Mononuclear cell (primary cell): ENCODE measurements around the gene SH3RF3. TPM values are rescaled to one million over a fixed set of nuclear protein-coding genes. Genes with fewer than 3 reads are reported as not detected.

Experiments
- H3K27me3 ChIP-seq: 2 replicates; pipeline ENCODE4 v1.6.0; 2011; ENCODE audit warnings: low read length, control low read depth; ENCODE audit not compliant: insufficient read depth
- H3K4me1 ChIP-seq: 2 replicates; pipeline ENCODE4 v1.5.1; 2011; ENCODE audit warnings: mild to moderate bottlenecking, low read length, control low read depth; ENCODE audit not compliant: insufficient read depth
- H3K4me3 ChIP-seq: 2 replicates; pipeline ENCODE4 v1.5.1; 2011; ENCODE audit warnings: mild to moderate bottlenecking, low read length, moderate library complexity
- H3K9me3 ChIP-seq: 2 replicates; pipeline ENCODE4 v1.5.1; 2011; ENCODE audit warnings: low read depth, mild to moderate bottlenecking, control low read depth, low read length
- total RNA-seq: library from RNA; depleted of rRNA; stranded (reverse); fragments of >200 nt; gene quantifications from one replicate; pipeline ENCODE4 v1.2.3, GENCODE V29; 2012

Gene SH3RF3
- total RNA-seq, 1 donor, result 2.2 TPM

GRCh38 chr2:109141006-109141600, 12.1 kb downstream of the SH3RF3 start:
- Histone ChIP-seq H3K4me3 (no peak overlapping the region), H3K9me3 (no peaks in the 10 kb centered on the region), H3K4me1 (peaks cover 11% of the 10 kb centered on the region), H3K27me3 (no peaks in the 10 kb centered on the region)

GRCh38 chr2:109141727-109142283, 12.8 kb downstream of the SH3RF3 start:
- H3K4me3 ChIP-seq, result no peak overlapping the region
- no peaks in the 10 kb centered on the region for H3K27me3 ChIP-seq
- peaks cover 11% of the 10 kb centered on the region for H3K4me1 ChIP-seq
- no peaks in the 10 kb centered on the region for H3K9me3 ChIP-seq

GRCh38 chr2:109142416-109143210, 13.6 kb downstream of the SH3RF3 start:
- H3K4me3 ChIP-seq, result no peak overlapping the region
- no peaks in the 10 kb centered on the region for H3K27me3 ChIP-seq
- no peaks in the 10 kb centered on the region for H3K9me3 ChIP-seq
- H3K4me1 ChIP-seq, result peaks cover 11% of the 10 kb centered on the region

- Histone ChIP-seq H3K4me1 (peaks cover 11% of the 10 kb centered on the region), H3K4me3 (no peak overlapping the region), H3K9me3 (no peaks in the 10 kb centered on the region)
These were observed 14.5 kb downstream of the SH3RF3 start for GRCh38 chr2:109143214-109144187.

GRCh38 chr2:109144271-109144670, 15.3 kb downstream of the SH3RF3 start:
- no peak overlapping the region for H3K4me3 ChIP-seq
- peaks cover 11% of the 10 kb centered on the region for H3K4me1 ChIP-seq
- H3K27me3 ChIP-seq, result no peaks in the 10 kb centered on the region

More at GRCh38 chr2:109143214-109144187, 14.5 kb downstream of the SH3RF3 start:
- H3K27me3 ChIP-seq, result no peaks in the 10 kb centered on the region

GRCh38 chr2:109144721-109145120, 15.7 kb downstream of the SH3RF3 start:
- Histone ChIP-seq H3K4me1 (peaks cover 11% of the 10 kb centered on the region), H3K4me3 (no peak overlapping the region), H3K27me3 (no peaks in the 10 kb centered on the region), H3K9me3 (no peaks in the 10 kb centered on the region)

More at GRCh38 chr2:109144271-109144670, 15.3 kb downstream of the SH3RF3 start:
- H3K9me3 ChIP-seq, result no peaks in the 10 kb centered on the region

GRCh38 chr2:109145286-109145685, 16.3 kb downstream of the SH3RF3 start:
- Histone ChIP-seq H3K27me3 (no peaks in the 10 kb centered on the region), H3K4me1 (peaks cover 11% of the 10 kb centered on the region), H3K4me3 (no peak overlapping the region), H3K9me3 (no peaks in the 10 kb centered on the region)

- H3K4me1 ChIP-seq, result peaks cover 11% of the 10 kb centered on the region
- H3K27me3 ChIP-seq, result no peaks in the 10 kb centered on the region
- H3K4me3 ChIP-seq, result no peak overlapping the region
- no peaks in the 10 kb centered on the region for H3K9me3 ChIP-seq
These were observed 18.4 kb downstream of the SH3RF3 start for GRCh38 chr2:109147405-109147804.

- Histone ChIP-seq H3K27me3 (no peaks in the 10 kb centered on the region), H3K4me1 (peaks cover 9% of the 10 kb centered on the region), H3K4me3 (no peak overlapping the region), H3K9me3 (no peaks in the 10 kb centered on the region)
These were observed 19.2 kb downstream of the SH3RF3 start for GRCh38 chr2:109148117-109148746.

GRCh38 chr2:109148991-109149645, 20.1 kb downstream of the SH3RF3 start:
- Histone ChIP-seq H3K9me3 (no peaks in the 10 kb centered on the region), H3K4me3 (no peak overlapping the region), H3K4me1 (peaks cover 5% of the 10 kb centered on the region), H3K27me3 (no peaks in the 10 kb centered on the region)

- Histone ChIP-seq H3K4me1 (no peaks in the 10 kb centered on the region), H3K27me3 (no peaks in the 10 kb centered on the region), H3K4me3 (no peak overlapping the region), H3K9me3 (no peaks in the 10 kb centered on the region)
These were observed 21.6 kb downstream of the SH3RF3 start for GRCh38 chr2:109150559-109150958.

- no peaks in the 10 kb centered on the region for H3K27me3 ChIP-seq
- H3K4me3 ChIP-seq, result no peak overlapping the region
- no peaks in the 10 kb centered on the region for H3K4me1 ChIP-seq
- no peaks in the 10 kb centered on the region for H3K9me3 ChIP-seq
These were observed 22.5 kb downstream of the SH3RF3 start for GRCh38 chr2:109151519-109151918.

GRCh38 chr2:109153005-109153784, 24.2 kb downstream of the SH3RF3 start:
- H3K27me3 ChIP-seq, result no peaks in the 10 kb centered on the region
- no peak overlapping the region for H3K4me3 ChIP-seq
- no peaks in the 10 kb centered on the region for H3K9me3 ChIP-seq
- no peaks in the 10 kb centered on the region for H3K4me1 ChIP-seq
